ENCODE measurements around the gene KCNG2. TPM values are rescaled to one million over a fixed set of nuclear protein-coding genes. Genes with fewer than 3 reads are reported as not detected.

The KCNG2 gene
- total RNA-seq, 1 donor from 2014 or later, result not detected

GRCh38 chr18:79851489-79851888 is 53.8 kb downstream of the KCNG2 start:
- peaks cover 12% of the 10 kb centered on the region for H3K27me3 ChIP-seq
- no peak overlapping the region for H2AFZ ChIP-seq (replicated peaks)
- no peaks in the 10 kb centered on the region for H3K36me3 ChIP-seq
- no peaks in the 10 kb centered on the region for H3K4me1 Mint-ChIP-seq
- no peak for DNase-seq (ENCODE audit: low spot score)
- H3K9ac ChIP-seq, result no peak overlapping the region
- H3K79me2 ChIP-seq (ENCODE audit: low read depth), result no peaks in the 10 kb centered on the region
- peaks cover 7% of the 10 kb centered on the region for H3K27me3 Mint-ChIP-seq (ENCODE audit: insufficient read depth, low read depth)
- H3K4me1 ChIP-seq, result no peaks in the 10 kb centered on the region
- H3K9me3 Mint-ChIP-seq, result no peaks in the 10 kb centered on the region
- no peak overlapping the region for H3K27ac ChIP-seq
- H3K4me3 Mint-ChIP-seq, result no peak overlapping the region
- no peak overlapping the region for H3K4me2 ChIP-seq
- H3K4me3 ChIP-seq, result no peak overlapping the region
- peaks cover 1% of the 10 kb centered on the region for H3F3A ChIP-seq (ENCODE audit: low read depth)
- H3K9me3 ChIP-seq (ENCODE audit: low read depth), result no peaks in the 10 kb centered on the region
- no peak overlapping the region for H3K27ac Mint-ChIP-seq
- H4K20me1 ChIP-seq (ENCODE audit: low read depth), result no peaks in the 10 kb centered on the region
- no peak for TF ChIP-seq EZH2phosphoT487 (IDR thresholded peaks at IDR 0.05)
- H3K36me3 Mint-ChIP-seq, result no peaks in the 10 kb centered on the region

- Histone ChIP-seq H3K79me2 (ENCODE audit: low read depth) (no peaks in the 10 kb centered on the region), H3K4me2 (no peak overlapping the region), H3K9me3 (ENCODE audit: low read depth) (no peaks in the 10 kb centered on the region), H3K9ac (no peak overlapping the region), H4K20me1 (ENCODE audit: low read depth) (no peaks in the 10 kb centered on the region), H2AFZ (replicated peaks) (no peak overlapping the region), H3K36me3 (no peaks in the 10 kb centered on the region), H3K27me3 (peaks cover 13% of the 10 kb centered on the region), H3F3A (ENCODE audit: low read depth) (peaks cover 4% of the 10 kb centered on the region), H3K27ac (no peak overlapping the region), H3K4me1 (no peaks in the 10 kb centered on the region), H3K4me3 (no peak overlapping the region)
- Mint-ChIP-seq H3K4me1 (peaks cover under 1% of the 10 kb centered on the region), H3K4me3 (no peak overlapping the region), H3K9me3 (no peaks in the 10 kb centered on the region), H3K27ac (no peak overlapping the region), H3K27me3 (ENCODE audit: insufficient read depth, low read depth) (peaks cover 7% of the 10 kb centered on the region), H3K36me3 (no peaks in the 10 kb centered on the region)
- TF ChIP-seq EZH2 (IDR thresholded peaks at IDR 0.05), result no peak
- no peak for TF ChIP-seq EZH2phosphoT487 (IDR thresholded peaks at IDR 0.05)
- TF ChIP-seq CTCF (IDR thresholded peaks at IDR 0.05), result no peak
- DNase-seq (ENCODE audit: low spot score), result no peak
Measured at GRCh38 chr18:79851950-79852349, 54.2 kb downstream of the KCNG2 start.

- H3K27ac ChIP-seq, result no peak overlapping the region
- H3K36me3 ChIP-seq, result no peaks in the 10 kb centered on the region
- H3K9ac ChIP-seq, result no peak overlapping the region
- Mint-ChIP-seq H3K27me3 (ENCODE audit: insufficient read depth, low read depth) (peaks cover 7% of the 10 kb centered on the region), H3K9me3 (no peaks in the 10 kb centered on the region), H3K27ac (peak overlapping the region; percentile 74), H3K4me3 (no peak overlapping the region), H3K4me1 (peaks cover 8% of the 10 kb centered on the region), H3K36me3 (no peaks in the 10 kb centered on the region)
- H3K4me1 ChIP-seq, result no peaks in the 10 kb centered on the region
- no peak overlapping the region for H2AFZ ChIP-seq (replicated peaks)
- H3K9me3 ChIP-seq (ENCODE audit: low read depth), result no peaks in the 10 kb centered on the region
- TF ChIP-seq EZH2phosphoT487 (IDR thresholded peaks at IDR 0.05) (no peak), CTCF (IDR thresholded peaks at IDR 0.05) (no peak), EZH2 (IDR thresholded peaks at IDR 0.05) (no peak)
- peaks cover 16% of the 10 kb centered on the region for H3K27me3 ChIP-seq
- no peaks in the 10 kb centered on the region for H4K20me1 ChIP-seq (ENCODE audit: low read depth)
- H3F3A ChIP-seq (ENCODE audit: low read depth), result peaks cover 12% of the 10 kb centered on the region
- no peak overlapping the region for H3K4me2 ChIP-seq
- H3K79me2 ChIP-seq (ENCODE audit: low read depth), result no peaks in the 10 kb centered on the region
- no peak overlapping the region for H3K4me3 ChIP-seq
- DNase-seq (ENCODE audit: low spot score), result no peak
Measured at GRCh38 chr18:79852561-79853302, 55.0 kb downstream of the KCNG2 start.

GRCh38 chr18:79853303-79853992 is 55.7 kb downstream of the KCNG2 start:
- Mint-ChIP-seq H3K9me3 (no peaks in the 10 kb centered on the region), H3K4me3 (no peak overlapping the region), H3K36me3 (no peaks in the 10 kb centered on the region), H3K27ac (peak overlapping the region; percentile 74), H3K27me3 (ENCODE audit: insufficient read depth, low read depth) (peaks cover 7% of the 10 kb centered on the region), H3K4me1 (peaks cover 8% of the 10 kb centered on the region)
- Histone ChIP-seq H3K9me3 (ENCODE audit: low read depth) (no peaks in the 10 kb centered on the region), H3K79me2 (ENCODE audit: low read depth) (no peaks in the 10 kb centered on the region), H3K4me1 (no peaks in the 10 kb centered on the region), H3K9ac (no peak overlapping the region), H3K27ac (no peak overlapping the region), H3K4me2 (no peak overlapping the region), H3K4me3 (no peak overlapping the region), H2AFZ (replicated peaks) (no peak overlapping the region), H4K20me1 (ENCODE audit: low read depth) (no peaks in the 10 kb centered on the region), H3K36me3 (no peaks in the 10 kb centered on the region), H3F3A (ENCODE audit: low read depth) (peaks cover 13% of the 10 kb centered on the region), H3K27me3 (peaks cover 21% of the 10 kb centered on the region)
- TF ChIP-seq EZH2phosphoT487 (IDR thresholded peaks at IDR 0.05) (no peak), CTCF (IDR thresholded peaks at IDR 0.05) (no peak), EZH2 (IDR thresholded peaks at IDR 0.05) (no peak)
- DNase-seq (ENCODE audit: low spot score), result no peak

Measured in neural progenitor cell (in vitro differentiated cells).